ENCODE data around the gene C12orf75.

C12orf75 gene

GRCh38 chr12:105418821-105419291 lies 88.4 kb downstream of the C12orf75 start:
- no peak for DNase-seq (ENCODE audit: low read depth)

- DNase-seq (ENCODE audit: low read depth), result no peak
Observed at GRCh38 chr12:105419606-105420005, 89.1 kb downstream of the C12orf75 start.

GRCh38 chr12:105420046-105420445 lies 89.6 kb downstream of the C12orf75 start:
- DNase-seq (ENCODE audit: low read depth), result no peak

GRCh38 chr12:105420659-105421240 lies 90.3 kb downstream of the C12orf75 start:
- DNase-seq (ENCODE audit: low read depth), result peak; percentile 54
